Measurements from ENCODE around the gene PLD5.

PLD5 gene

DNA sequence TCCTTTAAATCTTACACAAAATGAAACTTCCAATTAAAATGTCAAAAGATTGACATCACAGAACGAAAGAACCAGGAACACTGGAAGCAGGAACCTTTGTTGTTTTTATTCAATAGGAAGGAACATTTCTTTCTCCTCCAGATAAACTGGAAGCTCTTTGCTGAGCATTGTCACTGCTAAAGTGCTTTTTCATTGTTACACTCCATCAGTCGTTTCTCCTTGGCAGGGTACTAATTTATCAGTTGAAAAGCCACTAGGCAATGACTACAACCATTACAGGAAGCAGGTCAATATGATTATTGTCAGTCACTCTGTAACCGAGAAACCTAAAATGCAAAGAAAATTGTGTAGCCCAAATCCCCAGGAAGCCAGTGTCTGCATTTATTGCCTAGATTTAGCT is 362.4 kb downstream of the PLD5 start:
- TF ChIP-seq, protein P1, sequence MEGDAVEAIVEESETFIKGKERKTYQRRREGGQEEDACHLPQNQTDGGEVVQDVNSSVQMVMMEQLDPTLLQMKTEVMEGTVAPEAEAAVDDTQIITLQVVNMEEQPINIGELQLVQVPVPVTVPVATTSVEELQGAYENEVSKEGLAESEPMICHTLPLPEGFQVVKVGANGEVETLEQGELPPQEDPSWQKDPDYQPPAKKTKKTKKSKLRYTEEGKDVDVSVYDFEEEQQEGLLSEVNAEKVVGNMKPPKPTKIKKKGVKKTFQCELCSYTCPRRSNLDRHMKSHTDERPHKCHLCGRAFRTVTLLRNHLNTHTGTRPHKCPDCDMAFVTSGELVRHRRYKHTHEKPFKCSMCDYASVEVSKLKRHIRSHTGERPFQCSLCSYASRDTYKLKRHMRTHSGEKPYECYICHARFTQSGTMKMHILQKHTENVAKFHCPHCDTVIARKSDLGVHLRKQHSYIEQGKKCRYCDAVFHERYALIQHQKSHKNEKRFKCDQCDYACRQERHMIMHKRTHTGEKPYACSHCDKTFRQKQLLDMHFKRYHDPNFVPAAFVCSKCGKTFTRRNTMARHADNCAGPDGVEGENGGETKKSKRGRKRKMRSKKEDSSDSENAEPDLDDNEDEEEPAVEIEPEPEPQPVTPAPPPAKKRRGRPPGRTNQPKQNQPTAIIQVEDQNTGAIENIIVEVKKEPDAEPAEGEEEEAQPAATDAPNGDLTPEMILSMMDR (IDR thresholded peaks at IDR 0.05; ENCODE audit: insufficient read depth, missing control alignments), result no peak
- DNase-seq (ENCODE audit: insufficient read length, low spot score) (no peak), FAIRE-seq (no peak)

GRCh38 chr1:242147096-242147976 is 377.2 kb downstream of the PLD5 start:
- TF ChIP-seq, protein P1 (IDR thresholded peaks at IDR 0.05; ENCODE audit: insufficient read depth, missing control alignments), result no peak

DNA sequence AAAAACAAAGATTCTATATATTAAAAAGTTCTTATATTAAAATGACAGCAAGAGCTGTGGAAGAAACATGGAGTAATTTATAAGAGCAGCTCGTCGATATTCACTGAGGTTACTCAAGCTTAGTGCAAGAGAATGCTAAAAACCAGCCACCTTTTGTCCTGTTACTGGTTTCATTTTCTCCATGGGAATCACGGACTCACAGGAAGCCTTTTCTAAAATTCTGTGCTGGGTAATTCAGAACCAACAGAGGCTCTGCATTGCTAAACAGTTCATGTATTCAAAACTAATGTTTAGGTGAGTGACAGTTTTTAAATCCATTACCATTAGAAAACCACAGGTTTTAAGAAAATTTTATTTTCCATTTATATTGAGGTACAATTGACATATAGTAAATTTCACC is 377.8 kb downstream of the PLD5 start:
- no peak for DNase-seq (ENCODE audit: insufficient read length, low spot score)
- TF ChIP-seq, protein P1 (IDR thresholded peaks at IDR 0.05; ENCODE audit: insufficient read depth, missing control alignments), result no peak
- FAIRE-seq, result no peak

More at GRCh38 chr1:242147096-242147976, 377.2 kb downstream of the PLD5 start:
- no peak for DNase-seq (ENCODE audit: insufficient read length, low spot score)
- no peak for FAIRE-seq

- TF ChIP-seq, protein P1 (IDR thresholded peaks at IDR 0.05; ENCODE audit: insufficient read depth, missing control alignments), result no peak
- no peak for FAIRE-seq
- DNase-seq (ENCODE audit: insufficient read length, low spot score), result no peak
Measured at GRCh38 chr1:242140836-242141235, 383.7 kb downstream of the PLD5 start.

GRCh38 chr1:242139986-242140385 is 384.5 kb downstream of the PLD5 start:
- TF ChIP-seq, protein P1 (IDR thresholded peaks at IDR 0.05; ENCODE audit: insufficient read depth, missing control alignments), result no peak
- FAIRE-seq (no peak), DNase-seq (ENCODE audit: insufficient read length, low spot score) (no peak)

- FAIRE-seq (no peak), DNase-seq (ENCODE audit: insufficient read length, low spot score) (no peak)
- TF ChIP-seq, protein P1 (IDR thresholded peaks at IDR 0.05; ENCODE audit: insufficient read depth, missing control alignments), result no peak
Measured at GRCh38 chr1:242139442-242139841, 385.1 kb downstream of the PLD5 start.

GRCh38 chr1:242133796-242134195 is 390.7 kb downstream of the PLD5 start:
- no peak for DNase-seq (ENCODE audit: insufficient read length, low spot score)
- TF ChIP-seq, protein P1 (IDR thresholded peaks at IDR 0.05; ENCODE audit: insufficient read depth, missing control alignments), result no peak
- FAIRE-seq, result no peak

Data from D721Med (cell line).